OCI-LY7 (cell line): ENCODE measurements around the gene RNF114.

Source experiments
- EZH2phosphoT487 ChIP-seq: fragments of 200-600 bp; sonication (generic); IDR thresholded peaks from 2 replicates; pipeline ENCODE4 v1.6.1; 2018; ENCODE audit warnings: low read depth, borderline replicate concordance, mild to moderate bottlenecking, mixed run types, antibody characterized with exemption, low read length, moderate library complexity, mixed read lengths
- TF ChIP-seq, protein P1 (sequence below): fragments of 200-600 bp; sonication (generic); conservative IDR thresholded peaks from 2 replicates; pipeline ENCODE4 v1.5.1; 2014; ENCODE audit warnings: mild to moderate bottlenecking, antibody characterized with exemption, low read length, moderate library complexity, mixed read lengths

DNA sequence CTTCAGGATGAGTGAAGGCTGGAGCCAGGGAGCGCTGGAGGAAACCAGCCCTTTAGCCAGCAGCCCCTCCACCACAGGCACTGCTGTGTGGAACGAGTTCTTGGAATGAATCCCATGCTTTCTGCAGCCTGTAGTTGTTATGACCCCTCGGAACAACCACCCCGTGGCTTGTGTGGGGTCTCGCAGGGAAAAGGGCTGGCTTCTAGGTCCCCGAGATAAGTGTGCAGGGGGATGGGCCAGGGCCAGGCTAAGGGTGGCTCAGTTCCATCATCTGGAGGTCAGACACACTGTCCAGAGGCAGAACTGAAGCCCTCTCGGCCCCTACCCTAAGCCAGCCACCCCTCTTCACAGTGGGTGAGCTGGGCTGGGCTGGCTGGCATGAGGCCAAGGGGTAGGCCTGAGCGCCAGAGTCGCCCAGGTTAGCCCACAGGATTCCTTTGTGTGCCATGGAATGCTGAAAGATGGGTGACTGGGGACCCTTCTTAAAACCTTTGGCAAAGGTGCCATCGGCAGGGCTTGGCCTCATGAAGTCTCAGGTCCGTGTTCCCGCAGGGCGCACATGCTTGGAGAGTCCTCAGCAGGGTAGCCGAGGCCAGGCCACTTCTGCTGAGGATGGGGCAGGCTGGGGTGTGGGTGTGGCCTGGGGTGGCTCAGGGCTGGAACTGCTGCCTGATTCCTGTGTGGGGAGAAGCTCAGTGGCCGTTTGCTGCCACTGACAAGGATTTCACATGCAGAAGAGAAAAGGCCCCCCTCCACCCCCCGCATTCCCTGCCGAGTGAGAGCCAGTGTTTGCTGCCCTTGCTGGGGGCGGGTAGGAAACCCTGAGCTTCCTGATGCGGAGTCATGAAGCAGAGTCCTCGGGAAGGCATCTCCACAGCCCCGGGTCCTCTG is 45.5 kb upstream of the RNF114 start:
- TF ChIP-seq, protein P1, sequence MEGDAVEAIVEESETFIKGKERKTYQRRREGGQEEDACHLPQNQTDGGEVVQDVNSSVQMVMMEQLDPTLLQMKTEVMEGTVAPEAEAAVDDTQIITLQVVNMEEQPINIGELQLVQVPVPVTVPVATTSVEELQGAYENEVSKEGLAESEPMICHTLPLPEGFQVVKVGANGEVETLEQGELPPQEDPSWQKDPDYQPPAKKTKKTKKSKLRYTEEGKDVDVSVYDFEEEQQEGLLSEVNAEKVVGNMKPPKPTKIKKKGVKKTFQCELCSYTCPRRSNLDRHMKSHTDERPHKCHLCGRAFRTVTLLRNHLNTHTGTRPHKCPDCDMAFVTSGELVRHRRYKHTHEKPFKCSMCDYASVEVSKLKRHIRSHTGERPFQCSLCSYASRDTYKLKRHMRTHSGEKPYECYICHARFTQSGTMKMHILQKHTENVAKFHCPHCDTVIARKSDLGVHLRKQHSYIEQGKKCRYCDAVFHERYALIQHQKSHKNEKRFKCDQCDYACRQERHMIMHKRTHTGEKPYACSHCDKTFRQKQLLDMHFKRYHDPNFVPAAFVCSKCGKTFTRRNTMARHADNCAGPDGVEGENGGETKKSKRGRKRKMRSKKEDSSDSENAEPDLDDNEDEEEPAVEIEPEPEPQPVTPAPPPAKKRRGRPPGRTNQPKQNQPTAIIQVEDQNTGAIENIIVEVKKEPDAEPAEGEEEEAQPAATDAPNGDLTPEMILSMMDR: no peak
- TF ChIP-seq EZH2phosphoT487: no peak
